Mucosa of rectum (tissue), 2 donors: ENCODE results near the gene ICOS.

Experiments
- H3K27ac ChIP-seq, 2 donors: one replicate each; pipeline ENCODE4 v1.7.0; 2013; ENCODE audit warnings: inconsistent platforms in 2 of 2, low read depth in 2 of 2, low read length in 2 of 2
- H3K27me3 ChIP-seq, 2 donors: one replicate each; pipeline ENCODE4 v1.7.0; 2013; ENCODE audit warnings: low read length in 2 of 2; ENCODE audit not compliant: control insufficient read depth in 2 of 2, insufficient read depth in 2 of 2
- H3K36me3 ChIP-seq, 2 donors: one replicate each; pipeline ENCODE4 v1.7.0; 2013; ENCODE audit warnings: low read length in 2 of 2; ENCODE audit not compliant: control insufficient read depth in 2 of 2, insufficient read depth in 2 of 2
- H3K4me1 ChIP-seq, 2 donors: one replicate each; pipeline ENCODE4 v1.7.0; 2013; ENCODE audit warnings: low read length in 2 of 2, mild to moderate bottlenecking in 1 of 2; ENCODE audit not compliant: control insufficient read depth in 2 of 2, insufficient read depth in 2 of 2
- H3K4me3 ChIP-seq, 2 donors: one replicate each; pipeline ENCODE4 v1.7.0; 2013; ENCODE audit warnings: low read length in 2 of 2
- H3K9ac ChIP-seq, 2 donors: one replicate each; pipeline ENCODE4 v1.7.0; 2013; ENCODE audit warnings: low read length in 2 of 2, low read depth in 1 of 2, mild to moderate bottlenecking in 1 of 2
- H3K9me3 ChIP-seq, 2 donors: one replicate each; pipeline ENCODE4 v1.7.0; 2013; ENCODE audit warnings: low read length in 2 of 2; ENCODE audit not compliant: control insufficient read depth in 2 of 2
- donor health status: healthy.
- donor health status: Normal muscosa, but diverticular disease.

Gene ICOS

GRCh38 chr2:204000446-204000845 is 63.9 kb downstream of the ICOS start:
- H3K36me3 ChIP-seq: no peaks in the 10 kb centered on the region
- no peaks in the 10 kb centered on the region for H3K4me1 ChIP-seq
- H3K4me3 ChIP-seq: no peak overlapping the region
- H3K27ac ChIP-seq: no peak overlapping the region
- H3K9me3 ChIP-seq: no peaks in the 10 kb centered on the region
- no peak overlapping the region for H3K9ac ChIP-seq
- H3K27me3 ChIP-seq: no peaks in the 10 kb centered on the region

- Histone ChIP-seq H3K4me3 (no peak overlapping the region), H3K9me3 (no peaks in the 10 kb centered on the region), H3K36me3 (no peaks in the 10 kb centered on the region), H3K4me1 (no peaks in the 10 kb centered on the region), H3K27ac (no peak overlapping the region), H3K27me3 (no peaks in the 10 kb centered on the region), H3K9ac (no peak overlapping the region)
Measured at GRCh38 chr2:204003276-204003990, 66.9 kb downstream of the ICOS start.

GRCh38 chr2:204004912-204005311 is 68.3 kb downstream of the ICOS start:
- Histone ChIP-seq H3K36me3 (no peaks in the 10 kb centered on the region), H3K4me3 (no peak overlapping the region), H3K4me1 (no peaks in the 10 kb centered on the region), H3K27me3 (no peaks in the 10 kb centered on the region), H3K9me3 (no peaks in the 10 kb centered on the region), H3K9ac (no peak overlapping the region), H3K27ac (no peak overlapping the region)

DNA sequence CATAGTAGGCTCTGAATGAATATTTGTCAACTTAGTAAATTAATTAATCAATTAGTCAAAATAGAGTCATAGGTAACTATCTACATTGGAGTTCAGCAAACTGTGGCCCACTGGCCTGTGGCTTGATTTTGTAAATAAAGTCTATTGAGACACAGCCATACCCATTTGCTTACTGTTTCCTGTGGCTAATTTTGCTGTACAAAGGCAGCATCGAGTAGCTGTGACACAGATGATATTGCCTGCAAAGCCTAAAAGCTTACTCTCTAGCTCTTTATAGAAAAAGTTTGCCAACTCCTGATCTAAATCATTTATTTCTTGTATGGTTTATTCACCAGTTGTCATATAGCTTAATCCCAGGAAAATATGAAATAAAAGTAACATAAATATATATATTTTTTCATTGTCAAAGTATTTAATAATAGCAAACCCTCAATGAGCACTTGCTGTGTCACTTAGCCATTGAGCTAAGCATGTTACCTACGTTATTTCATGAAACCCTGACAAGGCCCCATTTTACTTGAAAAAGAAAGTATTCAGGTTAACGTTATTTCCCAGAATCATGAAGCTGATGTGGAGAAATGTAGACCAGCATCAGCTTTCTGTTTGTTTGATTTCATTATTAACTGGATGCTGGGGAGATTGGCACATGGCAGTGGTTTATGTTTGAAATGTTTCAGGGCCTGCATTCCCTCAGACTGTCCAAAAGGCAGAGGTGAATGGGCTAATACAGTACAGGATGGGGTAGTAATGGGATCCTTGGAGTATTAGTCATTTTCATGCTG is 69.6 kb downstream of the ICOS start:
- Histone ChIP-seq H3K9me3 (no peaks in the 10 kb centered on the region), H3K4me1 (peaks cover 0 to 3% of the 10 kb centered on the region in 2 donors), H3K27ac (no peak overlapping the region), H3K9ac (no peak overlapping the region), H3K4me3 (no peak overlapping the region), H3K27me3 (no peaks in the 10 kb centered on the region), H3K36me3 (no peaks in the 10 kb centered on the region)

- peaks cover 0 to 16% of the 10 kb centered on the region in 2 donors for H3K4me1 ChIP-seq
- H3K27me3 ChIP-seq: no peaks in the 10 kb centered on the region
- H3K9ac ChIP-seq: no peak overlapping the region
- H3K4me3 ChIP-seq: no peak overlapping the region
- H3K9me3 ChIP-seq: no peaks in the 10 kb centered on the region
- H3K36me3 ChIP-seq: no peaks in the 10 kb centered on the region
- no peak overlapping the region for H3K27ac ChIP-seq
Measured at GRCh38 chr2:204008352-204008751, 71.8 kb downstream of the ICOS start.

DNA sequence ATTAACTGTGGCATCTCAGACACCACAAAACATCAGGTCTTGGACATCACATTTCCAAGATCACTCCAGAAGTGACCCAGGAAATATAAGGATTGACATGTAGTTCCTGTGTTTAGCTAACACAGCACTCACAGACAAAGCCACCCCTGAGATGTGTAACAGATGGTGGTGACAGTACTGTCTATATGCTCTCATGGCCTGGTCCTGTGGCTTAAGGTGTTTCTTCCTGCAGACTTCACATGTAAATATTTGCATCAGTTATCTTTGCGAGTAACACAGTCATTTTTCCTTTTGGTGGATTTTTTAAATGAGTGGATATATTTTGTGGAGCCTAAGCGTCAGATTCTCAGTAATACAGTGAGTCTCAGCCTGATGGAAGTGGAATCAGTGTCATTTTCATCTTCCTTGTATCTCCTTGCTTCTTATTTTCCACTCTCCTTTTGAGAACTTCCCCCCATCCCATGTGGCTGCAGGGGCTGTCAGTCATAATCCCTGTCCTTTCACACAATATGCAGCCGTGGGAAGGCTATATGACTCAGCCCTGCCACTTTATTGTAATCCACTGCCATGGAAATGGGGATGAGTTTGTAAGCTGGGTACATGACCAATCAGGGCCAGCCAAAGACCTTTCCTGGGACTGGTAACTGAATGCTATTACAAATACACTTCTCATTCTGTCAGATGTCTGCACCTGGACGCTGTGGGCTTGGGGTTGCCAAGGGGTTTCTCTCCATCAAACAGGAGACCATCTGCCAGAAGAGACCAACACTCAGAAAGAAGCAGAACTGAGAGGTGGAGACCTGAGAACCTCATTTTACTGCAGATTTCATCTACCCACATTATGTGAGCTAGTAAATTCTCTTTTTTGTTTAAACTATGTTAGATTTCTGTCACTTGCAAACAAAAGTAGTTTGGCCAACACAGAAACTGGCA is 74.3 kb downstream of the ICOS start:
- H3K9me3 ChIP-seq: no peaks in the 10 kb centered on the region
- H3K27ac ChIP-seq: no peak overlapping the region
- peaks cover 0 to 16% of the 10 kb centered on the region in 2 donors for H3K4me1 ChIP-seq
- H3K36me3 ChIP-seq: no peaks in the 10 kb centered on the region
- H3K27me3 ChIP-seq: no peaks in the 10 kb centered on the region
- no peak overlapping the region for H3K9ac ChIP-seq
- H3K4me3 ChIP-seq: no peak overlapping the region
